Endothelial cell of umbilical vein (primary cell): ENCODE results near the gene COL23A1. TPM values are rescaled to one million over a fixed set of nuclear protein-coding genes. Genes with fewer than 3 reads are reported as not detected.

ENCODE experiments used
- BruUV-seq: library from RNA; stranded (reverse); fragments of 400-500 nt; replicated peaks from 2 replicates; lab custom pipeline; 2021; lab: Mats Ljungman, UMichigan
- CTCF ChIA-PET: fragments of 300-600, 350-600 bp; sonication (Branson Sonifier 250); formaldehyde crosslinking; loops from one replicate; lab custom pipeline; 2021; ENCODE audit warnings: antibody characterized with exemption, inconsistent platforms; lab: Charles Lee
- POLR2A ChIA-PET: fragments of 300-600, 350-600 bp; sonication (Branson Sonifier 250); formaldehyde crosslinking; loops from one replicate; lab custom pipeline; 2021; ENCODE audit warnings: antibody characterized with exemption, inconsistent platforms; lab: Charles Lee
- DNase-seq: peaks from one replicate; pipeline ENCODE4 v3.0.0-alpha.2; 2011; ENCODE audit warnings: low read depth, low spot score
- FAIRE-seq: peaks from 2 replicates; lab custom pipeline; 2011; peaks lifted over from hg19 to GRCh38; lab: Jason Lieb, UNC
- H2AFZ ChIP-seq: 2 replicates; pipeline ENCODE4 v1.6.0; 2012; ENCODE audit warnings: low read depth, low read length, control low read depth, inconsistent platforms
- H3K27ac ChIP-seq: 2 replicates; pipeline ENCODE4 v1.5.1; 2011; ENCODE audit warnings: low read depth, mild to moderate bottlenecking, control low read depth, low read length, moderate library complexity; ENCODE audit not compliant: insufficient read depth
- H3K27me3 ChIP-seq, 2 experiments: 2 replicates each; pipeline versions ENCODE4 v1.6.0 to v1.6.1; 2011; ENCODE audit warnings: low read length in 2 of 2, mixed read lengths in 1 of 2; ENCODE audit not compliant: control insufficient read depth in 2 of 2, insufficient read depth in 2 of 2
- H3K36me3 ChIP-seq, 2 experiments: 2 replicates in 1 of 2; 3 replicates in 1 of 2; pipeline ENCODE4 v1.5.1; 2011; ENCODE audit warnings: low read length in 2 of 2, mild to moderate bottlenecking in 1 of 2, moderate library complexity in 1 of 2; ENCODE audit not compliant: control insufficient read depth in 2 of 2, insufficient read depth in 2 of 2; ENCODE audit errors: extremely low read depth in 1 of 2
- H3K4me1 ChIP-seq: 3 replicates; pipeline ENCODE4 v1.5.1; 2011; ENCODE audit warnings: mild to moderate bottlenecking, low read length; ENCODE audit not compliant: control insufficient read depth, insufficient read depth; ENCODE audit errors: extremely low read depth
- H3K4me2 ChIP-seq: 2 replicates; pipeline ENCODE4 v1.6.1; 2011; ENCODE audit warnings: low read length, control low read depth, mixed read lengths; ENCODE audit not compliant: insufficient read depth
- H3K4me3 ChIP-seq, 3 experiments: fragments of 200-600 bp in 1 of 3; sonication (generic), shearing (Covaris generic) in 1 of 3; replicated peaks in 1 of 3; 2 replicates each; pipeline ENCODE4 v1.5.1; 2011 to 2016; ENCODE audit warnings: control low read depth in 3 of 3, low read length in 3 of 3, mild to moderate bottlenecking in 2 of 3, inconsistent platforms in 1 of 3, low read depth in 1 of 3, moderate library complexity in 1 of 3; ENCODE audit not compliant: insufficient read depth in 1 of 3
- H3K79me2 ChIP-seq: 2 replicates; pipeline ENCODE4 v1.6.0; 2012; ENCODE audit warnings: low read length, inconsistent platforms; ENCODE audit not compliant: control insufficient read depth, insufficient read depth
- H3K9ac ChIP-seq: replicated peaks from 2 replicates; pipeline ENCODE3; 2011; ENCODE audit warnings: low read length, control low read depth; ENCODE audit not compliant: insufficient read depth; ENCODE audit errors: extremely low read depth
- H3K9me1 ChIP-seq: replicated peaks from 3 replicates; pipeline ENCODE4 v1.6.0; 2011; ENCODE audit warnings: mild to moderate bottlenecking, low read length; ENCODE audit not compliant: control insufficient read depth, insufficient read depth; ENCODE audit errors: extremely low read depth
- H3K9me3 ChIP-seq: replicated peaks from 2 replicates; pipeline ENCODE4 v1.5.1; 2012; ENCODE audit warnings: low read length, inconsistent platforms; ENCODE audit not compliant: control insufficient read depth, insufficient read depth
- H4K20me1 ChIP-seq: replicated peaks from 2 replicates; pipeline ENCODE3; 2011; ENCODE audit warnings: mild to moderate bottlenecking, low read length; ENCODE audit not compliant: control insufficient read depth, insufficient read depth; ENCODE audit errors: extremely low read depth
- EZH2 ChIP-seq: IDR thresholded peaks from 2 replicates; pipeline ENCODE4 v1.6.1; 2012; ENCODE audit warnings: borderline replicate concordance, low read depth, mild to moderate bottlenecking, moderate library complexity, low read length, inconsistent platforms; ENCODE audit not compliant: severe bottlenecking
- FOS ChIP-seq: IDR thresholded peaks from 2 replicates; pipeline ENCODE4 v1.6.1; 2011; ENCODE audit warnings: mild to moderate bottlenecking, low read length, moderate library complexity, borderline replicate concordance; ENCODE audit not compliant: insufficient read depth
- GATA2 ChIP-seq: IDR thresholded peaks from 2 replicates; pipeline ENCODE4 v1.7.0; 2011; ENCODE audit warnings: low read depth, mild to moderate bottlenecking, moderate library complexity, mixed read lengths, low read length; ENCODE audit not compliant: insufficient read length, insufficient read depth
- JUN ChIP-seq: IDR thresholded peaks from 2 replicates; pipeline ENCODE4 v1.6.1; 2011; ENCODE audit warnings: borderline replicate concordance, low read depth; ENCODE audit not compliant: insufficient read length, insufficient read depth
- MYC ChIP-seq: IDR thresholded peaks from one replicate; pipeline ENCODE4 v1.6.1; 2011; ENCODE audit warnings: mild to moderate bottlenecking, low read depth, low read length
- POLR2A ChIP-seq: IDR thresholded peaks from 2 replicates; pipeline ENCODE4 v1.6.1; 2012; ENCODE audit warnings: low read depth, mild to moderate bottlenecking, control low read depth, low read length
- POLR2AphosphoS5 ChIP-seq: IDR thresholded peaks from 2 replicates; pipeline ENCODE4 v1.6.1; 2012; ENCODE audit warnings: low read depth, mild to moderate bottlenecking, control low read depth, low read length, moderate library complexity; ENCODE audit not compliant: insufficient read depth
- dilution Hi-C: fragments of 300-500 bp; cut with MboI; formaldehyde crosslinking; loops from one replicate; pipeline ENCODE4 v1.15.0; 2019; ENCODE audit warnings: low sequenced_read_pairs; ENCODE audit not compliant: extremely low pct_ligation_motif_present
- intact Hi-C: fragments of 100-400 bp; cut with micrococcal nuclease; formaldehyde crosslinking; loops from one replicate; pipeline ENCODE4 v1.10.0; 2022
- polyA plus RNA-seq, 4 experiments: library from polyadenylated mRNA; depleted of rRNA in 3 of 4; stranded (reverse) in 3 of 4; unstranded in 1 of 4; fragments of >200 nt; gene quantifications; 2 replicates each; pipeline versions ENCODE4 v1.2.1 to v1.2.3, GENCODE V29; 2011 to 2012; ENCODE audit warnings: missing spikeins in 1 of 4
- total RNA-seq: library from RNA; stranded (reverse); gene quantifications from 2 replicates; pipeline ENCODE4 v1.2.3, GENCODE V29; 2021
- TF ChIP-seq, protein P1 (sequence below): IDR thresholded peaks from 2 replicates; pipeline ENCODE4 v1.6.1; 2011; ENCODE audit not compliant: insufficient read depth, insufficient read length
- TF ChIP-seq, protein P2 (sequence below), 2 donors: IDR thresholded peaks; 1 replicate in 1 of 2; 2 replicates in 1 of 2; pipeline ENCODE4 v1.5.1; 2011; ENCODE audit warnings: low read length in 2 of 2, mild to moderate bottlenecking in 2 of 2, moderate library complexity in 2 of 2, control low read depth in 1 of 2, inconsistent platforms in 1 of 2, low read depth in 1 of 2; ENCODE audit not compliant: insufficient read depth in 1 of 2; ENCODE audit errors: extremely low read depth in 1 of 2

Gene COL23A1
- total and polyA plus RNA-seq, 2 donors (not counting 3 experiments of a cell fraction or from before 2014, with no cell fraction given): not detected

- ChIA-PET POLR2A (no interaction called here), CTCF (no interaction called here)
- no peak for FAIRE-seq
- H3K36me3 ChIP-seq: no peaks in the 10 kb centered on the region
- H3K27me3 ChIP-seq: no peaks in the 10 kb centered on the region
- no TSS peak for BruUV-seq
- no peak overlapping the region for H3K4me3 ChIP-seq
- H3K9ac ChIP-seq: no peak overlapping the region
- no peaks in the 10 kb centered on the region for H3K9me3 ChIP-seq
- H3K9me1 ChIP-seq: no peaks in the 10 kb centered on the region
- H4K20me1 ChIP-seq: no peaks in the 10 kb centered on the region
- H3K27ac ChIP-seq: no peak overlapping the region
- dilution Hi-C loops: no loop called here
- H3K4me2 ChIP-seq: no peak overlapping the region
- intact Hi-C loops: no loop called here
- H3K79me2 ChIP-seq: no peaks in the 10 kb centered on the region
- TF ChIP-seq POLR2AphosphoS5: no peak
- no peak for TF ChIP-seq JUN
- TF ChIP-seq, protein P1, sequence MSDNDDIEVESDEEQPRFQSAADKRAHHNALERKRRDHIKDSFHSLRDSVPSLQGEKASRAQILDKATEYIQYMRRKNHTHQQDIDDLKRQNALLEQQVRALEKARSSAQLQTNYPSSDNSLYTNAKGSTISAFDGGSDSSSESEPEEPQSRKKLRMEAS: no peak
- no peak for TF ChIP-seq FOS
- TF ChIP-seq, protein P2, sequence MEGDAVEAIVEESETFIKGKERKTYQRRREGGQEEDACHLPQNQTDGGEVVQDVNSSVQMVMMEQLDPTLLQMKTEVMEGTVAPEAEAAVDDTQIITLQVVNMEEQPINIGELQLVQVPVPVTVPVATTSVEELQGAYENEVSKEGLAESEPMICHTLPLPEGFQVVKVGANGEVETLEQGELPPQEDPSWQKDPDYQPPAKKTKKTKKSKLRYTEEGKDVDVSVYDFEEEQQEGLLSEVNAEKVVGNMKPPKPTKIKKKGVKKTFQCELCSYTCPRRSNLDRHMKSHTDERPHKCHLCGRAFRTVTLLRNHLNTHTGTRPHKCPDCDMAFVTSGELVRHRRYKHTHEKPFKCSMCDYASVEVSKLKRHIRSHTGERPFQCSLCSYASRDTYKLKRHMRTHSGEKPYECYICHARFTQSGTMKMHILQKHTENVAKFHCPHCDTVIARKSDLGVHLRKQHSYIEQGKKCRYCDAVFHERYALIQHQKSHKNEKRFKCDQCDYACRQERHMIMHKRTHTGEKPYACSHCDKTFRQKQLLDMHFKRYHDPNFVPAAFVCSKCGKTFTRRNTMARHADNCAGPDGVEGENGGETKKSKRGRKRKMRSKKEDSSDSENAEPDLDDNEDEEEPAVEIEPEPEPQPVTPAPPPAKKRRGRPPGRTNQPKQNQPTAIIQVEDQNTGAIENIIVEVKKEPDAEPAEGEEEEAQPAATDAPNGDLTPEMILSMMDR (IDR thresholded peaks at IDR 0.05; ENCODE audit: extremely low read depth in 1 of 2, insufficient read depth in 1 of 2, low read depth in 1 of 2, low read length in 2 of 2): no peak
- no peak for TF ChIP-seq GATA2
- TF ChIP-seq MYC: no peak
- TF ChIP-seq EZH2: no peak
- TF ChIP-seq POLR2A: no peak
- no peak for DNase-seq
- no peak overlapping the region for H2AFZ ChIP-seq
- H3K4me1 ChIP-seq: no peaks in the 10 kb centered on the region
These were observed 185.2 kb downstream of the COL23A1 start for GRCh38 chr5:178404987-178405386.
